Adrenal gland (tissue), 5 donors: ENCODE measurements around the gene POC1A.

Source experiments
- POLR2A ChIP-seq, 2 donors: fragments of 450-650 bp; IDR thresholded peaks; one replicate each; pipeline ENCODE4 v1.6.1; 2017; ENCODE audit warnings: antibody characterized with exemption in 2 of 2, mild to moderate bottlenecking in 2 of 2, moderate library complexity in 1 of 2
- TF ChIP-seq, protein P1 (sequence below), 6 experiments: fragments of 450-650 bp in 4 of 6; fragments of 200-600 bp in 2 of 6; sonication (generic) in 1 of 6; IDR thresholded peaks; 1 replicate in 5 of 6; 2 replicates in 1 of 6; pipeline versions ENCODE4 v1.5.1 to v1.8.0; 2016 to 2021; ENCODE audit warnings: antibody characterized with exemption in 6 of 6, mild to moderate bottlenecking in 2 of 6, moderate library complexity in 1 of 6
- donor health status: DM: no; HTN: no; CAD: no.

DNA sequence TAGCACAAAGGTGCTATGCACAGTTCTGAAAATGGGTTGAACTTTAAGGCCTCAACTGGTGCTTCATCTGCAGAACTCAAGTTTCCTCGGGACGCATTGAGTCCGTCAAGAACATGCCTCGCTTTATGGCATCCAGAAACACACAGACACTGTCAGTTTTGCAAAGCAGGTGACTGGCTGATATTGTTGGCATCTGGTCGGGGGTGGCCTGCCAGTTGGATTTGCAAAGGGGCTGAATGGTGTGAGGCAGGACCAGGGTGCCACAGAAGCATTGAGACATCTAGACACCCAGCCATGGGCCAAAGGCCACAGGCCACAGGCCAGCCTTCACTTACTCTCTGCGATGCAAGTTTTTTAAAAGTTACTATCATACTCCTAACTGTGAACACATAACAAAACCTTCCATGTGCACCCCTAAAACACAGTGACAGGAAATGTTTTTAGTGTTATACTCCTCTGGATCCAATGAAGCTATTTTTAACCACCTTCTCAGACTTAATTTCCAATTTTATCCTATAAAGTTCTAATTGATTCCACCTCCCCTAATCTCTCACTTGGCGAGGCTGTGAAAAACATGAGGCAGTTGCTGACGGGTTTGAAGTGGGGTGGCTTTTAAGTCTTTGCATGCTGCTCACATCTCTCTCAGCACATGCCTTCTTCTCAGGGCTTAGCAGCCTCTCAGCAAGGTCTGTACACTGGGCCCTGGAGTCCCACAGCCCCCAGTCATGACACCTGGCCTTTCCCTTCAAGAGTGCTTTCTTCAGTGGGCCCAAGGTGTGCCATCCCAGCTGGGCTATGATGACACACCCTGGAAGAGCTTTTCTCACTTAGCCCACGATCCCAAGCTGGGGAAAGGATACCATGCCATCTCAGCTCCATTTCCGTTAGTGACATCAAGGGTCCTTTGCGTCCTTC lies 59.4 kb downstream of the POC1A start:
- TF ChIP-seq, protein P1, sequence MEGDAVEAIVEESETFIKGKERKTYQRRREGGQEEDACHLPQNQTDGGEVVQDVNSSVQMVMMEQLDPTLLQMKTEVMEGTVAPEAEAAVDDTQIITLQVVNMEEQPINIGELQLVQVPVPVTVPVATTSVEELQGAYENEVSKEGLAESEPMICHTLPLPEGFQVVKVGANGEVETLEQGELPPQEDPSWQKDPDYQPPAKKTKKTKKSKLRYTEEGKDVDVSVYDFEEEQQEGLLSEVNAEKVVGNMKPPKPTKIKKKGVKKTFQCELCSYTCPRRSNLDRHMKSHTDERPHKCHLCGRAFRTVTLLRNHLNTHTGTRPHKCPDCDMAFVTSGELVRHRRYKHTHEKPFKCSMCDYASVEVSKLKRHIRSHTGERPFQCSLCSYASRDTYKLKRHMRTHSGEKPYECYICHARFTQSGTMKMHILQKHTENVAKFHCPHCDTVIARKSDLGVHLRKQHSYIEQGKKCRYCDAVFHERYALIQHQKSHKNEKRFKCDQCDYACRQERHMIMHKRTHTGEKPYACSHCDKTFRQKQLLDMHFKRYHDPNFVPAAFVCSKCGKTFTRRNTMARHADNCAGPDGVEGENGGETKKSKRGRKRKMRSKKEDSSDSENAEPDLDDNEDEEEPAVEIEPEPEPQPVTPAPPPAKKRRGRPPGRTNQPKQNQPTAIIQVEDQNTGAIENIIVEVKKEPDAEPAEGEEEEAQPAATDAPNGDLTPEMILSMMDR (IDR thresholded peaks at IDR 0.05), result no peak
- no peak for TF ChIP-seq POLR2A (IDR thresholded peaks at IDR 0.05)
